Gastrocnemius medialis (tissue), 4 donors: ENCODE results near the gene BMPR1B. TPM values are rescaled to one million over a fixed set of nuclear protein-coding genes. Genes with fewer than 3 reads are reported as not detected.

Source experiments
- ATAC-seq, 2 donors: fragments of 150-250 bp; one replicate each; pipeline ENCODE4 v1.9.1; 2016
- DNase-seq, 2 donors: peaks; one replicate each; pipeline ENCODE4 v3.0.0-alpha.2; 2019
- H3K27ac ChIP-seq, 4 donors: fragments of 200-600 bp; sonication (generic); 1 replicate in 1 of 4; 2 replicates in 3 of 4; pipeline ENCODE4 v1.5.1; 2016 to 2018; ENCODE audit warnings: mild to moderate bottlenecking in 2 of 4, moderate library complexity in 1 of 4
- H3K27me3 ChIP-seq, 3 donors: fragments of 200-600 bp; sonication (generic) in 2 of 3; 1 replicate in 1 of 3; 2 replicates in 2 of 3; pipeline versions ENCODE4 v1.5.1 to v1.6.0; 2016 to 2019; ENCODE audit warnings: mild to moderate bottlenecking in 1 of 3, moderate library complexity in 1 of 3
- H3K36me3 ChIP-seq, 2 donors: fragments of 200-600 bp; sonication (generic) in 1 of 2; one replicate each; pipeline ENCODE4 v1.5.1; 2017 to 2018
- H3K4me1 ChIP-seq, 2 donors: fragments of 200-600 bp; sonication (generic) in 1 of 2; one replicate each; pipeline ENCODE4 v1.5.1; 2016 to 2017; ENCODE audit warnings: mild to moderate bottlenecking in 2 of 2
- H3K4me3 ChIP-seq, 4 donors: fragments of 200-600 bp; sonication (generic) in 3 of 4; 1 replicate in 1 of 4; 2 replicates in 3 of 4; pipeline ENCODE4 v1.5.1; 2016 to 2019; ENCODE audit warnings: mild to moderate bottlenecking in 2 of 4
- H3K9me3 ChIP-seq, 3 donors: fragments of 200-600 bp; sonication (generic) in 2 of 3; 1 replicate in 1 of 3; 2 replicates in 2 of 3; pipeline ENCODE4 v1.5.1; 2016 to 2019
- POLR2A ChIP-seq, 2 donors: fragments of 450-650 bp; IDR thresholded peaks; one replicate each; pipeline ENCODE4 v1.6.1; 2017; ENCODE audit warnings: antibody characterized with exemption in 2 of 2, mild to moderate bottlenecking in 2 of 2, moderate library complexity in 2 of 2
- in situ Hi-C, 4 donors: fragments of 200-750 bp; cut with MboI; loops; one replicate each; pipeline versions ENCODE4 v1.15.0 to v1.8.0; 2017; ENCODE audit warnings: low sequenced_read_pairs in 4 of 4
- intact Hi-C: fragments of 100-400 bp; cut with DNase I; formaldehyde crosslinking; loops from one replicate; pipeline ENCODE4 v1.15.1; 2023; ENCODE audit warnings: low total_unique reads
- total RNA-seq, 4 donors: library from RNA; depleted of rRNA; stranded (reverse); fragments of >200 nt; gene quantifications; one replicate each; pipeline versions ENCODE4 v1.1.0 to v1.2.3, GENCODE V29; 2016
- TF ChIP-seq, protein P1 (sequence below), 5 experiments: fragments of 450-650 bp in 3 of 5; fragments of 200-600 bp in 2 of 5; sonication (generic) in 2 of 5; IDR thresholded peaks in 4 of 5; conservative IDR thresholded peaks in 1 of 5; 1 replicate in 4 of 5; 2 replicates in 1 of 5; pipeline ENCODE4 v1.5.1; 2016 to 2019; ENCODE audit warnings: antibody characterized with exemption in 5 of 5, mild to moderate bottlenecking in 3 of 5, moderate library complexity in 3 of 5

Gene BMPR1B
- total RNA-seq, 4 donors from 2014 or later, result 0.92 to 6.9 (median 1.7) TPM

DNA sequence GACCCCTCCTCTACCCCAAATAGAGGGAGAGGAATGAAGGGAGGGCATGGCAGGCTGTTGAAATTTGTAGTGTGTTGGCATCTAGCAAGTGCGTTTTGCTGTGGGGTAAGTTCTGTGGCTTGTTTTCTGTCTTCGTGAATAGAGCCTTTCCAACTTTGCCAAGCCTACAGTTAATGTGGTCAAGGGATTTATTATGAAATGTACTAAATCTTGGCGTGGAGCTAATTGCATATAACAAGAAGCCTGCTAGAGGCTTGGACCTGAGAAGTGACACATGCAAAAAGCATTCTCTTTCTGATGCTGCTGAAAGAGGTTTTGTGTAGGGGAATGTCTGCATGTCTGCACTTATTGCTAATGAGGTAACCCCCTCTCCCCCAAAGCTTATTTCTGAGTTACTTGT, 132.2 kb downstream of the BMPR1B start:
- in situ Hi-C loops, result no loop called here
- H3K9me3 ChIP-seq, result no peaks in the 10 kb centered on the region
- H3K27ac ChIP-seq, result no peak overlapping the region
- no peaks in the 10 kb centered on the region for H3K4me1 ChIP-seq
- H3K4me3 ChIP-seq, result no peak overlapping the region
- TF ChIP-seq POLR2A (IDR thresholded peaks at IDR 0.05), result no peak
- TF ChIP-seq, protein P1, sequence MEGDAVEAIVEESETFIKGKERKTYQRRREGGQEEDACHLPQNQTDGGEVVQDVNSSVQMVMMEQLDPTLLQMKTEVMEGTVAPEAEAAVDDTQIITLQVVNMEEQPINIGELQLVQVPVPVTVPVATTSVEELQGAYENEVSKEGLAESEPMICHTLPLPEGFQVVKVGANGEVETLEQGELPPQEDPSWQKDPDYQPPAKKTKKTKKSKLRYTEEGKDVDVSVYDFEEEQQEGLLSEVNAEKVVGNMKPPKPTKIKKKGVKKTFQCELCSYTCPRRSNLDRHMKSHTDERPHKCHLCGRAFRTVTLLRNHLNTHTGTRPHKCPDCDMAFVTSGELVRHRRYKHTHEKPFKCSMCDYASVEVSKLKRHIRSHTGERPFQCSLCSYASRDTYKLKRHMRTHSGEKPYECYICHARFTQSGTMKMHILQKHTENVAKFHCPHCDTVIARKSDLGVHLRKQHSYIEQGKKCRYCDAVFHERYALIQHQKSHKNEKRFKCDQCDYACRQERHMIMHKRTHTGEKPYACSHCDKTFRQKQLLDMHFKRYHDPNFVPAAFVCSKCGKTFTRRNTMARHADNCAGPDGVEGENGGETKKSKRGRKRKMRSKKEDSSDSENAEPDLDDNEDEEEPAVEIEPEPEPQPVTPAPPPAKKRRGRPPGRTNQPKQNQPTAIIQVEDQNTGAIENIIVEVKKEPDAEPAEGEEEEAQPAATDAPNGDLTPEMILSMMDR (IDR thresholded peaks at IDR 0.05 in 4 of 5, conservative IDR thresholded peaks at IDR 0.05 in 1 of 5), result no peak
- no peak for DNase-seq
- H3K36me3 ChIP-seq, result no peaks in the 10 kb centered on the region
- H3K27me3 ChIP-seq, result no peaks in the 10 kb centered on the region
- intact Hi-C loops, result no loop called here
- no peak for ATAC-seq

DNA sequence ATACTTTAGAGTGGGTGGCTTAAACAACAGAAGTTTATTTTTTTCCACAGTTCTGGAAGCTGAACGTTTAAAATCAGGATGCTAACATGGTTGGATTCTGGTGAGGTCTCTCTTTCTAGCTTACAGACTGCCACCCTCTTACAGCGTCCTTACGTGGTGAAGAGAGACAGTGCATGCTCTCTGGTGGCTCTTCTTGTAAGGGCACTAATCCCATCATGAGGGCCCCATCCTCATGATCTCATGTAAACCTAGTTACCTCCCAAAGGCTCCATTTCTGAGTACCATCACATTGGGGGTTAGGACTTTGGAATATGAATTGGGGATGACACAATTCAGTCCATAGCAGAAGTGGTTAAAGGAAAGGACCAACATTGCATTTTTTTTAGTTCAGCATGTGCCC, 132.8 kb downstream of the BMPR1B start:
- in situ Hi-C loops (no loop called here), intact Hi-C loops (no loop called here)
- no peak for TF ChIP-seq POLR2A (IDR thresholded peaks at IDR 0.05)
- TF ChIP-seq, protein P1 (IDR thresholded peaks at IDR 0.05 in 4 of 5, conservative IDR thresholded peaks at IDR 0.05 in 1 of 5), result no peak
- H3K4me3 ChIP-seq, result no peak overlapping the region
- DNase-seq (no peak), ATAC-seq (no peak)
- no peaks in the 10 kb centered on the region for H3K4me1 ChIP-seq
- H3K36me3 ChIP-seq, result no peaks in the 10 kb centered on the region
- no peak overlapping the region for H3K27ac ChIP-seq
- no peaks in the 10 kb centered on the region for H3K27me3 ChIP-seq
- no peaks in the 10 kb centered on the region for H3K9me3 ChIP-seq

DNA sequence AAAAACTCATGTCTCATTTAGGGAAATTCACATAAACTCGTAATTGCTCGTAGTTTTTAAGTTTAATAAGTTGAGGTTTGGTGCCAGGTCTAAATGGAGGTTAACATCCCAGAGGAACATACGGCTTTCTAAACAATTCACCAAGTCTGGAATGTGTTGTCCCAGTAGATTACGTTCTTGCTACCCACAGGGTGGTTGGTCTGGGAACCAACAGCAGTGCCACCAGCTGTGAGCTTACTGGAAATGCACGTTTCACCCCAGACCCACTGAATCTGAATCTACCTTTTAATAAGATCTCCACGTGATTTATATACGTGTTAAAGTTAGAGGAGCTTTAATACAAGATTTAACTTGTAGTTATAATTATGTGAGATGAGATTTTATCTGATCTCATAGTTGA, 134.3 kb downstream of the BMPR1B start:
- ATAC-seq (no peak), DNase-seq (no peak)
- in situ Hi-C loops, result no loop called here
- H3K27me3 ChIP-seq, result no peaks in the 10 kb centered on the region
- no peaks in the 10 kb centered on the region for H3K4me1 ChIP-seq
- no peak overlapping the region for H3K4me3 ChIP-seq
- no peak for TF ChIP-seq POLR2A (IDR thresholded peaks at IDR 0.05)
- TF ChIP-seq, protein P1 (IDR thresholded peaks at IDR 0.05 in 4 of 5, conservative IDR thresholded peaks at IDR 0.05 in 1 of 5), result no peak
- H3K9me3 ChIP-seq, result no peaks in the 10 kb centered on the region
- intact Hi-C loops, result no loop called here
- H3K27ac ChIP-seq, result no peak overlapping the region
- H3K36me3 ChIP-seq, result no peaks in the 10 kb centered on the region

DNA sequence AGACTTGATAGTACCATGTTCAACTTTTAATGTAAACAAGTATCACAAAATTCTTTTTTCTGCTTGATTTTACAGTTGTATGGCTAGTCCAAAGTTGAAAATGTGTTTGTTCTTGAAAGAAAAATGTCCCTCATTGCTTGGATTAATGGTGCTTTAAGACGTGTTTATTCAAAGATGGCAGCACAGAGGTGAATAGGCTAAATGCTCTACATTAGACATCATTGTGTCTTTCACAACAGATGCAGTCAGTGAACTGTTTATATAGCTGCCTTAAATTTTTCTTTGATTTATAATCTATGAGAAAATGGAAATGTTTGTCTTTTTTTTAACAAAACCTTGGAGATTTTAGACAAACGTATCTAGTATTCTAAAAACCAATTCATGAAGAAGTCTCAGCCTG, 137.3 kb downstream of the BMPR1B start:
- TF ChIP-seq, protein P1 (IDR thresholded peaks at IDR 0.05 in 4 of 5, conservative IDR thresholded peaks at IDR 0.05 in 1 of 5), result no peak
- no peak for TF ChIP-seq POLR2A (IDR thresholded peaks at IDR 0.05)
- ATAC-seq (no peak), DNase-seq (no peak)
- no peaks in the 10 kb centered on the region for H3K9me3 ChIP-seq
- no peaks in the 10 kb centered on the region for H3K27me3 ChIP-seq
- in situ Hi-C loops (no loop called here), intact Hi-C loops (no loop called here)
- H3K4me1 ChIP-seq, result no peaks in the 10 kb centered on the region
- H3K4me3 ChIP-seq, result no peak overlapping the region
- H3K27ac ChIP-seq, result no peak overlapping the region
- H3K36me3 ChIP-seq, result no peaks in the 10 kb centered on the region

DNA sequence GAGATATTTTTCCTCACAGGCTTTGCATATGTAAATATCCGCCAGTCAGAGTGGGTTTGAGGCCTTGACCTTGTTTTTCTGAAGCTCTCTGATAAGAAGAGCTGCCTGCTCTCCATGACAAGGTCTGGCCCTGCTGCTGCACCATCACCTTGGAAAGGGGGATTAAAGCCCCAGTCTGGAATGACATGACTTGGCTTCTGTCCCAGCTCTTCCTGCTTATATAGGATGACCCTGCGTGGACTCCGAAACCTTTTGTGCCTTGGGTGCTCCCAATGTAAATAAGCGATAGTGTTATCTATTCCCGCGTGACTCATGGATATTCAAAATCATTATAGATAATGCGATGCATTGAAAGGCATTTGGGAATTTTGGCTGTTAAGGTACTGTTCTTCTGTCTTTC, 139.3 kb downstream of the BMPR1B start:
- Histone ChIP-seq H3K27ac (no peak overlapping the region), H3K9me3 (no peaks in the 10 kb centered on the region), H3K36me3 (no peaks in the 10 kb centered on the region), H3K4me3 (no peak overlapping the region), H3K27me3 (no peaks in the 10 kb centered on the region), H3K4me1 (no peaks in the 10 kb centered on the region)
- TF ChIP-seq, protein P1 (IDR thresholded peaks at IDR 0.05 in 4 of 5, conservative IDR thresholded peaks at IDR 0.05 in 1 of 5), result no peak
- TF ChIP-seq POLR2A (IDR thresholded peaks at IDR 0.05), result no peak
- ATAC-seq (no peak), DNase-seq (no peak)
- intact Hi-C loops (no loop called here), in situ Hi-C loops (no loop called here)
